GM18499 (cell line): Measurements from ENCODE around the gene ARVCF.

Source experiments
- ATAC-seq: cut with Tn5 transposase; IDR thresholded peaks from one replicate; pipeline ENCODE4 v1.9.1; 2021; ENCODE audit warnings: moderate number of reproducible peaks; ENCODE audit not compliant: insufficient read depth, unreplicated experiment

Gene ARVCF

DNA sequence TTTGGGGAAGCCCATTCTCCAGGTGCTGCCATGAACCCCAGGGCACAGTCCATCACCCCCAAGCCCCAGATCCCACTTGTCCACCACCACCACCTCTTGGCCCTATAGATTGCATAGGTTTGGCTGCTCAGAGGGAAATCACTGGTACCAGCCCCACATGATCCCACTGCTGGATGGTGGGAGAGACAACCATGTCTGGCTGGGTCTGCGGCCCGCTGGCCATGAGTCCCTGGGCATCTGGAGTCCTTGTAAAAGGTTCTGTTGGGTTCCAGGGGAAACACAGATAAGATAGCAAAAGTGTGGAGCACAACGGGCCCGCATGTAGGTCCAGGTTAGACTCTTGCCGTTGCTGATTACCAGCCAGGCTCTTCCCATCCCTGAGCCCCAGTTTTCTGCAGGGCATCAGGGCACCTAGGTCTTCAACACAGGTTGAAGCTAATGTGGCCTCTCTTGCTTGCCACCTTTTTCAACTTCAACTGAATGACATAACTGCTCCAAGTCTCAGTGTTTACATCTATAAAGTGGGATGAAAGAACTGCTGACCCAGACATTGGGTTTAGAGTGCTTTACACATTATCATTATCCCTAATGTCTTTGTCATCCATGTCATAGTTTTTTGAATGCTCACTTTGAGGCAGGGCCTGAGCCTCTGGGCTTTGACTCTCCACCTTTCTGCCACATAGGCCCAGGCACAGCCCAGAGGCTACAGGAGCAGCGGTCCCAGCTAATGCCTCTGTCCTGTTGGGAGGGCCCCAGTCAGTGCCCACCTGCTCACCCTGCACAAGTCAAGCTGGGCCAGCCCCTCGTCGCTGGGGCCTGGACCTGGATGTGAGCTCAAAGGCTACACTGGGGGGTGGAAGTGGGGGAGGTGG is 3.3 kb upstream of the ARVCF start:
- no peak for ATAC-seq

DNA sequence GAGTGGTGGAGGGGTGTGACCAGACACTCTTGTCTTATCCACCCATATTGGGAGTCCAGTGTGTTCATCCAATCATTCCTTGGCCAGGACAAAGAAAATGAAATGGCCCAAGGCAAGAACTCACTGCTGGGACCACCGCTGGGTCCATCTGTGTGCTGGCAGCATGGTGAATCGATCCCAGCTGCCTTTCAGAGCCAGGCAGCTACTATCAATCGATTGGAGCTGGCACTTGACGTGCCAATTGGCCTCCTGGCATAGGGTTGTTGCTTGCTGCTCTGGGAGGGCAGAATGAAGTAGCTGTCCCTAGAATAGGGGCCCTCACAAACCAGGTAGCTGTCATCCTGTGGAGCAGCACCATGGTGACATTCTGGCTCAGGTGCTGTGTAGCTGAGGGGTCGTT is 1.4 kb upstream of the ARVCF start:
- no peak for ATAC-seq

DNA sequence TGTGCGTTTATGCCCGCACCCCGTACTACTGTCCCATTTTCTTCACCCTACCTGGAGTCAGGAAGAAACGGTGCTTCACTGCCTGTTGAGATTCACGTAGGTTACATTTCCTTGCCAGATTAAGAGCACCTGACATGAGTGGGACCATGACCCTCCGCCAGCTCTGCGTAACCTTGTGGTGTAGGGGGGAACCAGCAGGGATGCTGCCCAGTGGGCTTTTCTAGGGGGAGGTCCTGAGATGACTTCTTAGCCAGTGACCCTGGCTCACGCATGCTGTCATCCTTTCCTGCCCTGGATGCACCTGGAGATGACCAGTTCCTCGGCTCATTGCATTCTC is 967 bp upstream of the ARVCF start:
- ATAC-seq: no peak

DNA sequence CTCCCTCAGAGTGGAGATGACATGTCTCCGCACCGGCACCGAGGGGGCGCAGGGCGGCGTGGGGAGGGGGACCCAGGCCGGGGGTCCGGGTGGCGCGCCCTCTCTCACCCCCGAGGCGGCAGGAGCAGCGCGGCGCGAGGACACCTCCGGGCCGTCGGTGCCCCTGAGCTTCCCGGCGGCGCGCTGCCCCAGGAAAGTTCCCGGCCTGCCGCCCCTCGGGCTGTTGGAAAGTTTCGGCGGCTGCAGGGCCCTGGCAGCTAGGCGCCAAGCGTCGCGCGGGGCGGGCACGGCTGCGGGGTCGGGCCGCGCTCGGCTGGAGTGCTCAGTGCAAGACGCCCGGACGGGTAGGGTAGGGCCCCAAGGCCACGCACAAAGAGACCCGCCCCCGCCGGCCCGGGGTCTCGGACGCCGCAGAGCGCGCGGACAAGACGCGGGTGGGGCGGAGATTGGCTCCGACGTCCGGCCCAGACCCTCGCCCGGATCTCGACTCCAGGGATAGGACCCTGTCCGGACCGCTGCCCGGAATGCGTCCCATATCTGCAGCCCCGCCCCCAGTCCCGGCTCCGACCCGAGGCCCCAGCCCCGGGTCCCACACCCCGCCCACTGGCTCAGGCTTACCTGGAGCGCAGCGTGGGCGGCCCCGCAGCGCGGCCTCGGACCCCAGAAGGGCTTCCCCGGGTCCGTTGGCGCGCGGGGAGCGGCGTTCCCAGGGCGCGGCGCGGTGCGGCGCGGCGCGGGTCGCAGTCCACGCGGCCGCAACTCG is 471 bp downstream of the ARVCF start:
- no peak for ATAC-seq

DNA sequence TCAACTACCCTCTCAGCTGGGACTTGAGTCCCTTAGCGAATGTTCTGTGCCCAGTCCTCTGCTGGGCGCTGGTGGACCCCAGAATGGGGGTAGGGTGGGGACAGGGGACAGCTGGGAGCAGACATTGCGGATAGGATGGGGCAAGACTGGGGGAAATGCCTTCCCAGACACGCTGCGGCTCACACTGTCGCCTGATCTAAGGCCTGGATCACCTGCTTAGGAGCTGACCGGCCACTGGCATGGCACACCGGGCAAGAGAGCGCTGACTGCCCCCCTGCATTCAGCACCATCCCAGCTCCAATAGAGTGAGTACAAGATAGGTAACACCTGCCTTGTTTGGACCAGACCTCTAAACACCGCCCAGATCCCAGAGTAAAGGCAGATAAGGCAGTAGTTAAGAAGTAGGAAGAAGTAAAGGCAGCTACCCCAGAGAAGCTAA is 1.4 kb downstream of the ARVCF start:
- ATAC-seq: no peak

DNA sequence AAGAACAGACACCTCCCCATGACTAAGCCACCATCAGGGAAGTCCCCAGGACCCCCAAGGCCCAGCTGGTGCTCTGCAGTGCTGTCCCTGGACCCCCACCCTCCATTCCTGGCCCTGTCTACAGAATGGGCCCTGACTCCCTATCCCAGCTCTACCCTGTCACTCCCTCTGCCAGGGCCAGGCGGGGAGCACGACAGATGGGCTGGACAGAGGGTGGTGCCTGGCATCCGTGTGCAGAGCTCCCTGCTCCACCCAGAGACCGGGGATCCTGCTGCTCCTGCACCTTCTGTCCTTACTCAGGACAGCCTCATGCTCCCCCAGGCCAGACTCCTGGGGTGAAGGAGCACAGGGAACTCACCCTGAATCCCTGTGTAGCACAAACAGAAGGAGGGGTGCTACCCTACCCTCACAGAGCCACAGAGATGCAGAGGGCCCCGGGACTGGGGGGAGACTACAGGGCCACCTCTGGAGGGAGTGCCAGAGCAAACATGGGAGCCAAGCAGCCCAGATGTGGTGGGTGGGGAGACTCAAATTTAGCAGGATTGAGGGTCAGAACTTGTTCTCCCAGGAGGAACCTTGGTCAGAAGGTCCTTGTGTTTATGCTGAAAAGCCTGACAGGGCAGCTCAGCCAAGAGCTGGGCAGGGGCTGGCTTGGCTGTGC is 2.0 kb downstream of the ARVCF start:
- ATAC-seq: no peak

DNA sequence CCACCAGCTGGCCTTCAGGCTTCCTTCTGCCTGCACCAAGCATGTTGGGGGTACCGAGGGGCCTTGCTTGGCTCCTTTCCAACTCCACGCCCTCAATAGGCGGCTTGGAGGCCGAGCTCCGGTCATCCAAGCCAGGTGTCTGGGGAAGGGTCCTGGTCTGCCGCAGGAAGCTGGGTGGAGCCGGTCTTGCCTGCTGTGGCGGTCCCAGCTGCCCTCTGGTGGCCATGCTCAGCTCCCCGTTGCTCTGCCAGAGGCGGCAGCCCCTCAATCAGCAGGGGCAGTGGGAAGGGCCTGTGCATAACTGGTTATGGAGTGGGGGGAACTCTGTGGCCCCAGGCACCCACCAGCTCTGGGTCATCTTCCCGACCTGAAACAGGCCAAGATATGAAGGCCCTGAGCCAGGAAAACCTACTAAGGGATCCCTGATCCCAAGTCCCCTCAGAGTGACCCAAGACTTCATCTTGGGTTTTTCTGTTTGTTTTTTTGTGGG is 3.2 kb downstream of the ARVCF start:
- no peak for ATAC-seq

DNA sequence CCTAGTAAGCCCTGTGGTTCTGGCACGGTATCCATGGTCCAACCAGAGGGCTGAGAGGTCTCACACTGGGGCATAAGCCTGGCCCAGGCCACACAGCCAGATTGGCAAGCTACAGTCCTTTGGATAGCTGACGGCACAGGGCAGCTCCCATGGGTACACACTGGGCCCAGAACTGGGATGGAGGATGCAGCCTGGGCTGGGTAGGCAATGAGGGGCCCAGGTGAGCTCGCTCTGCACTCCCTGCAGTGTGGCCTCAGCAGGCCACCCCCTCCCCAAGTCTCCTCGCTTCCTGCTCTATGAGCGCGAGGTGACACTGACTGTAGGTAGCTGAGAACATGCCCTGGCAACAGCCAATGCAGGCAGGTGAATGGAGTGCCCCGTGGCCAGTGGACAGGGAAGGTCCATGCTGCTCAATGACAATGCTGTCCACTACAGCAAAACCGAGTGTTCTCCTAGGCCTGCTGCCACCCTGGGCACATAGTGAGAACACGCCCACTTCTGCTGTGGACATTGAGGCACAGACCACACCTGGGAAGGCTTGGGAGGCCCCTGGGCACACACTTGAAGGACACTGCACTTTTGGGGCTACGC is 3.8 kb downstream of the ARVCF start:
- no peak for ATAC-seq

DNA sequence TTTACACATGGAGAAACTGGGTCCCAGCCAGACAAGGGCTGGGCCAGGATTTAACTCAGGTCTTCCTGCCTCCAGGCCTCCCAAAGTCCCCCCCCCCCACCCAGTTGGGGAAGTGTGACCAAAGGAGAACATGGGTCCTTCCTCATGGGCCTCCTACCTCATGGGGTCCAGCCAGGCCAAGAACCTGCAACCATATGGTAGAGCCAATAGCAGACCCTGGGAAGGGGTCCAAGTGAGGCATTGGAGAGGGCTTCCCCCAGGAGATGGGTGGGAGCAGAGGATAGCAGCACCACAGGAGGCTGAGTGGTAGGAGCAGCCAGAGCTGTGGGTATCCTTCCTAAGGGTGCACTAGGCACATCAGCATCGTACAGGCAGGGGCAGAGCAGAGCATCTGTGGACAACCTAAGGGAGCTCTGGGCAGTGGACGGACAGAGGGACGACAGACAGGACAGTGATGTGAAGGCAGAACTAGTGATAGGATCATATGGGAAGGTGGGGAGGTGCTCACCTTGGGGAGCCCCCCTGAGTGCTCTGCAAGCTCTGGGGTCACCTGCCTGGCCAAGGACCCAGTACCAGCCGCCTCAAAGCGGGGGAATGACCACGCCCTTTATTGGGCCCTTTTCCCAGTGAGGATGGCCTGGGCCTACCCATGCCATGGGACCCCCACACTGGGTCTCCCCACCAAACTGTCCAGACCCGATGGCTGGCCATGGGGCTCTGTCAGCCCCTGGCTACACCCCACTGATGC is 4.5 kb downstream of the ARVCF start:
- ATAC-seq: no peak

DNA sequence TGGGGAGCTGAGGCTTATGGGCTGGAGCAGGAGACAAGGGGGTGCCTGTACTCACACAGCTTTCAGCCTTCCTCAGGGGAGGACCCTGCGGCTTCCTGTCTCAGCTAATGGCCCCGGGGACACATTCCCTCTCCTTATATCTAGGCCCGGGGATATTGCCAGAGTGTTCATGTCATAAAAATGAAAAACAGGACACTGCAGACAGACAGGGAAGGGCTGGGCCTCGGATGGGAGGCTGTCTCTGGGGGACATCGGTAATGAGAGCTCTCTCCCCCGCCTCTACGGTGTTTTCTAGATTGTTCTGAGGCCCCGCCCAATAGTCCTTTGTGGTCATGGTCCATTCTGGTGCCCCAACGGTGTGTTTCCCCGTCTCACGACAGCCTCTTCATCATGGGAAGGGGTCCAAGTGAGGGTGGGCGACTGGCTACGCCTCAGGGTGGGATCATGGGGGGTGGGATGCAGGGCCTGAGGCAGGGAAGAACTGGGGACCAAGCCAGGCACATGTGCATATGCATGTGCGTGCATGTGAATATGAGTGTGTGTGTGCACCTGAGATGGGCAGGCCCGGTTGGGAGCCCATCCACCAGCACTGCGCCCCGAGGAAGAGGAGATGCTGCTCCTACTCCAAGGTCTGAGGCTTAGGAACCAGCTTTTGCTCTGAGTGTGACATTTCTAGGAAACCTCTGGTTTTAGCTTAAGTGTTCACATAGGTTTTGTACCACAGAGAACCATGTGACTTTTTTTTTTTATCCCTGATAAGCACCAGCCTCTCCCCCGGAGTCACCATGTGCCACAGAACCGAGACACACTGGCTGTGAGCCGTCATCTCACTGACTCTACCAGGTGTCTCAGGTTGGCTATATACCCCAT is 5.3 kb downstream of the ARVCF start:
- no peak for ATAC-seq

DNA sequence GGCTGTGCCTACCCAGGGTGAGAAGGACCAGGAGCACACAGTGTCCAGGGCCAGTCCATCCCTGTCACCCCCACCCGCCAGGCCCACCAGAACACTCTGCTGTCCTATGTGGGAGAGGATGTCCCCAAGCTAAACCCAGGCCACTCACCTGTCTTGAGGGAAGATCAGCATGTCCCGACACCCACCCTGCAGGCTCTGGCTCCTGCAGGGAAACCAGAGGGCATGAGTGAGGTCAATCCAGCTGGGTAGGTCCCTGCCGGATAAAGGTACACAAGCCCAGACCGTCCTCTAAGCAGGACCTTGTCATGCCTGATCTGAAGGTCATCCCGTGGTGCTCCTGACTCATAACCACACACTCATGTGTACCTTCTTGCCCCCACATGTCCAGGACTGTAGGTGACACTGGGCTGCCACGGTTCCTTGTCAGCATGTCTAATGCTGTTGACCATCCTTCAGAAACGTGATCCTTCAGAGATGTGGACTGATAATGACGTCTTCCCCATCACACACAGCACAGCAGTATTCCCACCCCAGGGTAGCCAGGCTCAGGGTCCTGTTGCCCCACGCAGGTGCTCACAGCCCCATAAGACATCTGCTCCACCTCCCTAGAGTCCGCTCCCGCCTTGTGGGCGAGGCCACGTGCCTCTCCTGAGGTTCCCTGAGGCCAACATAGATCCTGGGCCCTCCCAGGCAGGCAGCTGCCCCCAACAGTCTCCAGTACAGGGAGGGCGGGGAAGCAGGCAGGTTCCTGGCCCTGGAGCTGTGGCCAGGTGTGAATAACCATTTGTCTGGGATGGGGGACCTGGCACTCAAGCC is 6.1 kb downstream of the ARVCF start:
- ATAC-seq: no peak

DNA sequence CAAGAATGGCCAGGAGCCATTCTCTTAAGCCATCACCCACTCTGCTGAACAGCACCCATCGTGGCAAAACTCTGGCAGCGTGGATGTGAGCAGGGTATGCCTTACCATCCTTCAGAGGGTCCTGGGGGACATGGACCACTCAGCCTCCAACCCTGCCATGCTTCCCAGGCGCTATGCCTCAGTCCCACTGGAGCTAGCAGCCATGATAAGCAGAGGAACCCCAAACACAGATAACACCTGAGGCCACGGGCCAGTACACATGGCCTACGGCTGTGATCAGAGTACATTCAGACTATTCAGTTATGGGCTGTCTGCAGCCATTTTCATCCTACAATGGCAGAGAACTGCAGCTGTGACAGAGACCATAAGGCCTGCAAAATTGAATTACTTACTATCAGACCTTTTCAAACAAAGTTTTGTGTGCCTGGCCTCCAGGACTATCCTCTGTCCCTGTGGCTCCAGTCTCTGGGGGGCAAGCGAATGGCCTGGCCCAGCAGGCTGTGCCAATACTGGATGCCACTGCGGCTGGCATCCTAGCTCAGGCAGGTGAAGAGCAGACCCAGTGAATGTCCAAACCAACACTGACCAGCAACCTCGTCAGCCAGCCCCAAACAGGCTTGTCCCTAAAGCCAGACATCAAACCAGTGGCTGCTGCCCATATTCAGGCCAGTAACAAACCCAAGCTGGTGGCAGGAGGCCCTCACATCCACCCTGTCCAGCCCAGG is 6.9 kb downstream of the ARVCF start:
- no peak for ATAC-seq

DNA sequence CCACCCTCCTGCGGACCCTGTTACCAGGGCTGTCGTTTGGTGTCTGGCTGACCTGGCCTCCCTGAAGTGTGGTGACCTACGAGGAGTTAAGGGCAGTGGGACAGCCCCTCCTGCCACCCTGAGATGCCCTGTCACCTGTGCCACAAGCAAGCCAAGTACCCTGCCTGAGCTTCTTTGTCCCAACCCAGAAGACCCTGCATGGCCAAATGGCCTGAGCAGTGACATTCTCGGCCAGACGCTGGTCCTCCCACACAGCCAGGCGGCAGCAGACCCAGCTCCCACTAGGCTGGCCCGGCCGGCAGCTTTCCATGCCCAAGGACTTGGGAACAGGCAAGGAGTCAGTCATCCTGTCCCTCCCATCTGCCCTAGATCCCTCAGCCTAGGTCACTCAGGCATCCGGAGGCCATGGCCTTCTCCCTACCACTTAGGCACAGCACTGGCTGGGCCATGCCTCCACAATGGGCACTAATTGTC is 7.6 kb downstream of the ARVCF start:
- no peak for ATAC-seq

DNA sequence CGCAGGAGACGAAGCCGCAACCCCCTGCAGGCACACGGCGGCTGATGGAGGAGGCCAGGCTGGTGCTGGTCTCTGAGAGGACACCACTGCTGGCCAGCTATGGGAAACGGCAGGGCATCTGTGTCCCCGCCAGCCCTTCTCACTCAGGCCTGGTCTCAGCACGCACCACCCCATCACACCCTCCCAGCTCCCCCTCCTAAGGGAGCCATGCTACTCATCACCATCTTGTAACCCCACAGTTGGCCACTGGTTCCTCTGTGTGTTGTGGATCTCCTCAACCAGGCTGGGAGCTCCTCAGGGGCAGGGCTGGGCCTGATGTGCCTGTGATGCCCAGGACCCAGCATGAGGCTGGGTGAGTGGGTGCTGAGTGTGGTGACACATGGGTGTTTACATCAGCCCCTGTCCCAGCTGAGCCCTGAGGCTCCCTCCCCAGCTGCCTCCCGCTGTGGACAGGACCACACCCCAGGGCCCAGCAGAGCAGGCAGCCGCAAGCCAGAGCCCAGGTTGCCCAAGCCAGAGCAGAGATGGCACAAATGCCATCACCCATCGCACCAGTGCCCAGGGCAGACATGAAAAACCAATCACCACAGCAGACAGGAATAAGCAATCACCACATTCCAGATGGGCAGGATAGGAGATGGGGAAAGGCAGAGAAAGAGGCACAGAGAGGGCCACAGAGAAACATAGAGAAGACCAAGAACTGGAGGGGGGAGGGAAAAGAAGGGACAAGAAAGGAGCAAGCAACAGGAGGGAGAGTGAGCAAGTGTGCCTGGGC is 8.2 kb downstream of the ARVCF start:
- no peak for ATAC-seq

DNA sequence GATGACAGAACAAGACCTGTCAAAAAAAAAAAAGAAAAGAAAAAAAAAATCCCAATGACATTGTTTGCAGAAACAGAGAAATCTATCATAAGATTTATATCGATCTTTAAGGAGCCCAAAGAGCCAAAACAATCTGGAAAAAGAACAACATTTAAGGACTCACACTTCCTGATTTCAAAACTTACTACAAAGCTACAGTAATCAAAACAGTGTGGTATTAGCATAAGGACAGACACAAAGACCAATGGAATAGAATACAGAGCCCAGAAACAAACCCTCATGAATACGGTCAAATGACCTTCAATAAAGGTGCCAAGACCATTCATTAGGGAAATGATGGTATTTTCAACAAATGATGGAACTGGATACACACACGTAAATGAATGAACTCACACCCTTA is 12.2 kb downstream of the ARVCF start:
- ATAC-seq: no peak

DNA sequence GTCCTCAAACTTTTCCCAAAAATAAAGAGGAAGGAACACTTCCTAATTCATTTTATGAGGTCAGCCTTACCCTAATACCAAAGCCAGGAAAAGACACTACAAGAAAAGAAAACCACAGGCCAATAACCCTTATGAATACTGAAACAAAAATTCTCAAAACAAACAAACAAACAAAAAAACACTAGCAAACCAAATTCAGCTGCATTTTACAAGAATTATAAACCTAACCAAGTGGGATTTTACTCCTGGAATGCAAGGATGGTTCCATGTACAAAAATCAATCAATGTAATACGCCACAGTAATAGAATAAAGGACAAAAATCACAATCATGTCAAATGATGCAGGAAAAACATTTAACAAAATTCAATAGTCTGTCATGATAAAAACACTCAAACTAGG is 13.3 kb downstream of the ARVCF start:
- no peak for ATAC-seq

DNA sequence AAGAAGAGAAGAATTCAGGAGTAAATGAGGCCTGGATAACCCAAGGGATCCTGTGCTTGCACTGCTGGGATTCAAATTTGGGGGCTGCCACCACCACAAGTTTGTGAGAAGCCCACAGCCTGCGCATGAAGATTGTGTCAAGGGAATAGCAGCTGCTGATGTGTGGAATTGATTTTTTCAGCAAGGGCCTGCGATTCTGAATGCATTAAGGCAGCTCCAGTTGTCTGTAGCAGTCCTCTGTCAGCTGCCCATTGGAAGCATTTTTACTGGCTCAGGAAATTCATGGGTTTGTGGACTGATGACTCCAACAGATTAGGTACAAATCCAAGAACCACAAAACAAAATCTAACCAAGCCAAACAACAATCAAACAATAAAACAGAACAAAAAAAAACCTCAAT is 14.0 kb downstream of the ARVCF start:
- no peak for ATAC-seq
